HG02623 (cell line): ENCODE measurements around the gene PCDH10.

ENCODE experiments used
- ATAC-seq: cut with Tn5 transposase; IDR thresholded peaks from one replicate; pipeline ENCODE4 v1.9.1; 2021; ENCODE audit warnings: moderate library complexity; ENCODE audit not compliant: unreplicated experiment

PCDH10 gene

DNA sequence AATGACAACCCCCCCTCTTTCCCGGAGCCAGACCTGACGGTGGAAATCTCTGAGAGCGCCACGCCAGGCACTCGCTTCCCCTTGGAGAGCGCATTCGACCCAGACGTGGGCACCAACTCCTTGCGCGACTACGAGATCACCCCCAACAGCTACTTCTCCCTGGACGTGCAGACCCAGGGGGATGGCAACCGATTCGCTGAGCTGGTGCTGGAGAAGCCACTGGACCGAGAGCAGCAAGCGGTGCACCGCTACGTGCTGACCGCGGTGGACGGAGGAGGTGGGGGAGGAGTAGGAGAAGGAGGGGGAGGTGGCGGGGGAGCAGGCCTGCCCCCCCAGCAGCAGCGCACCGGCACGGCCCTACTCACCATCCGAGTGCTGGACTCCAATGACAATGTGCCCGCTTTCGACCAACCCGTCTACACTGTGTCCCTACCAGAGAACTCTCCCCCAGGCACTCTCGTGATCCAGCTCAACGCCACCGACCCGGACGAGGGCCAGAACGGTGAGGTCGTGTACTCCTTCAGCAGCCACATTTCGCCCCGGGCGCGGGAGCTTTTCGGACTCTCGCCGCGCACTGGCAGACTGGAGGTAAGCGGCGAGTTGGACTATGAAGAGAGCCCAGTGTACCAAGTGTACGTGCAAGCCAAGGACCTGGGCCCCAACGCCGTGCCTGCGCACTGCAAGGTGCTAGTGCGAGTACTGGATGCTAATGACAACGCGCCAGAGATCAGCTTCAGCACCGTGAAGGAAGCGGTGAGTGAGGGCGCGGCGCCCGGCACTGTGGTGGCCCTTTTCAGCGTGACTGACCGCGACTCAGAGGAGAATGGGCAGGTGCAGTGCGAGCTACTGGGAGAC, 1.6 kb downstream of the PCDH10 start:
- no peak for ATAC-seq

DNA sequence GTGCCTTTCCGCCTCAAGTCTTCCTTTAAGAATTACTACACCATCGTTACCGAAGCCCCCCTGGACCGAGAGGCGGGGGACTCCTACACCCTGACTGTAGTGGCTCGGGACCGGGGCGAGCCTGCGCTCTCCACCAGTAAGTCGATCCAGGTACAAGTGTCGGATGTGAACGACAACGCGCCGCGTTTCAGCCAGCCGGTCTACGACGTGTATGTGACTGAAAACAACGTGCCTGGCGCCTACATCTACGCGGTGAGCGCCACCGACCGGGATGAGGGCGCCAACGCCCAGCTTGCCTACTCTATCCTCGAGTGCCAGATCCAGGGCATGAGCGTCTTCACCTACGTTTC, 2.2 kb downstream of the PCDH10 start:
- no peak for ATAC-seq

DNA sequence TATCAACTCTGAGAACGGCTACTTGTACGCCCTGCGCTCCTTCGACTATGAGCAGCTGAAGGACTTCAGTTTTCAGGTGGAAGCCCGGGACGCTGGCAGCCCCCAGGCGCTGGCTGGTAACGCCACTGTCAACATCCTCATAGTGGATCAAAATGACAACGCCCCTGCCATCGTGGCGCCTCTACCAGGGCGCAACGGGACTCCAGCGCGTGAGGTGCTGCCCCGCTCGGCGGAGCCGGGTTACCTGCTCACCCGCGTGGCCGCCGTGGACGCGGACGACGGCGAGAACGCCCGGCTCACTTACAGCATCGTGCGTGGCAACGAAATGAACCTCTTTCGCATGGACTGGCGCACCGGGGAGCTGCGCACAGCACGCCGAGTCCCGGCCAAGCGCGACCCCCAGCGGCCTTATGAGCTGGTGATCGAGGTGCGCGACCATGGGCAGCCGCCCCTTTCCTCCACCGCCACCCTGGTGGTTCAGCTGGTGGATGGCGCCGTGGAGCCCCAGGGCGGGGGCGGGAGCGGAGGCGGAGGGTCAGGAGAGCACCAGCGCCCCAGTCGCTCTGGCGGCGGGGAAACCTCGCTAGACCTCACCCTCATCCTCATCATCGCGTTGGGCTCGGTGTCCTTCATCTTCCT, 2.7 kb downstream of the PCDH10 start:
- no peak for ATAC-seq

DNA sequence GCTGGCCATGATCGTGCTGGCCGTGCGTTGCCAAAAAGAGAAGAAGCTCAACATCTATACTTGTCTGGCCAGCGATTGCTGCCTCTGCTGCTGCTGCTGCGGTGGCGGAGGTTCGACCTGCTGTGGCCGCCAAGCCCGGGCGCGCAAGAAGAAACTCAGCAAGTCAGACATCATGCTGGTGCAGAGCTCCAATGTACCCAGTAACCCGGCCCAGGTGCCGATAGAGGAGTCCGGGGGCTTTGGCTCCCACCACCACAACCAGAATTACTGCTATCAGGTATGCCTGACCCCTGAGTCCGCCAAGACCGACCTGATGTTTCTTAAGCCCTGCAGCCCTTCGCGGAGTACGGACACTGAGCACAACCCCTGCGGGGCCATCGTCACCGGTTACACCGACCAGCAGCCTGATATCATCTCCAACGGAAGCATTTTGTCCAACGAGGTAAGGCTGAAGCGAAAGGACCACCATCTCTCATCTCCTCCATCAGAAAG, 3.3 kb downstream of the PCDH10 start:
- ATAC-seq = no peak

DNA sequence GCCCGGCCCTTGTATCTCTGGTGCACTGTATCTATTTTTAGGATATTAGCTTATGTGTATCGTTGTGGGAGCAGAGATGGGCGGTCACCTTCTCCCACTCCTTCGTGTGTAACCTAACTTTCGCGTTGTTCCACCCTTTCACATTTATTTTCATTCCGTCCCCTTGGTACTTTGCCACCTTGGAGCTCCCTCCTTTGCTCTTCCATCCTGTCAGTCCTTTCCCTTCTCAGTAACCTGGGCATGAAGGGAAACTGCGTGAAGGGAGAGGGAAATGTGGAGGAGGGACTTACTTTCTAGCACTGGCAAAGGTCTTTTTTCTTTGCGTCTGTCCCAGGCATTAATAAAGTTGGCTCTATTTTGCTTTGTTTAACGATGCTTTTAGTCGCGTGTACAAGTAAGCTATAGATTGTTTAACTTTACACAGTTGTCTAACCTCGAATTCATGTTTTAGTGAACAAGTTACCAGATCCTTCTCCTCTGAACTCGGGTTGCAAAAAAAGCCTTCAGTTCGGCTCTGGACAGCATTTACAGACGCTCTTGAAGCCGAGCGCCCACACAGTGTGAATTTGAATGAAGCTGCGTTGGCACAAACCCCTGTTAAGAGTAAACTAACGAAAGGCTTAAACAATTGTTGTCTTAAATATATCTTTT, 3.9 kb downstream of the PCDH10 start:
- no peak for ATAC-seq

DNA sequence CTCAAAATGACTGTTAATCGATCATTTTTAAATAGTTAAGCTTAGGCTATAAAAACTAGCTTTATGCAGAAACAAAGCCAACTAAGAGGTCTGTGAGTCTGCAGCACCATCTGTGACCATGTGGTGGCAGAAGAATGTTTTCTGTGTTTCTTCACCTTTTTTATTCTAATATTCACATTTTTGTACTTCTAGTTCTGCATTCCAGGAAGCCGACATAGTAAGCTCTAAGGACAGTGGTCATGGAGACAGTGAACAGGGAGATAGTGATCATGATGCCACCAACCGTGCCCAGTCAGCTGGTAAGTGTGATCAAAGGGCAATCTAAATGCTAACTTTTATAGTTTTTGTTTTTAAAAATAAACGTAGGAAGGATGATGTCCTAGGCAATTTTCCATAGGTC, 5.6 kb downstream of the PCDH10 start:
- no peak for ATAC-seq

DNA sequence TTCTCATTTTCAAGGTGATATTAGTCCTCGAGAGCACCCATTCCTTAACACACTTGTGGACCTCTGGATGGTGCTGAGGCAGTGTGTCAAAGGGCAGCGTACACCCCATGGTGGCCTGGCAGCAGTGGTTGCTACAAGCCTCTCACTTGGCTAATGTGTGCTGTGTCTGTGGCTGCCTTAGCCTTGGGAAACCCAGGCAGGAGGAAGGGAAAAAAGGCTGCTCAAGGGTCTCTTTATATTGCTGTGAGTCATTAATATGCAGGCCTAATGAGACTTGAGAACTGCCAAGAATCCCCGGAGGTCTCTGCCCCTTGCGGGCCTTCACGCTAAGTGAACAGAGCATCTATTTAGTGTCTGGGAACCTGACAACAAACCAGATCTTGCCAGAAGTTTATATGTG, 7.0 kb downstream of the PCDH10 start:
- ATAC-seq = no peak

DNA sequence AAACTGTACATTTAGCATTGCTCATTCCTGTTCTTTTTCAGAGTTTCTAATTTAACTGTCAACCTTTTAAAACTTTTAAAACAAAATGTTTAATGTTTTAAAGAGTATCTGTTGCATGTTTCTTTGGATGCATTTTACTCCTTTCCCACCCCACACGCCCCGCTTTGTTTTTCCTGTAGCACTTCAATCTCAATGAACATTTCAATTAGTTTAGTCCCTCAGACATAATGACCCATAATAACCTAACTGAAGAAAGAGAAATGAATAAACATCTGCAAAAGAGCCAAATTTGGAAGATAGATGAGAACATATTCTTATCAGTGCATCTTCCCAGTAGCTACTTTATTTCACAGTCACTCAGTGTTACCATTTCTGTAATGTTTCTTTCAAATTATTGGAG, 7.5 kb downstream of the PCDH10 start:
- ATAC-seq = no peak

DNA sequence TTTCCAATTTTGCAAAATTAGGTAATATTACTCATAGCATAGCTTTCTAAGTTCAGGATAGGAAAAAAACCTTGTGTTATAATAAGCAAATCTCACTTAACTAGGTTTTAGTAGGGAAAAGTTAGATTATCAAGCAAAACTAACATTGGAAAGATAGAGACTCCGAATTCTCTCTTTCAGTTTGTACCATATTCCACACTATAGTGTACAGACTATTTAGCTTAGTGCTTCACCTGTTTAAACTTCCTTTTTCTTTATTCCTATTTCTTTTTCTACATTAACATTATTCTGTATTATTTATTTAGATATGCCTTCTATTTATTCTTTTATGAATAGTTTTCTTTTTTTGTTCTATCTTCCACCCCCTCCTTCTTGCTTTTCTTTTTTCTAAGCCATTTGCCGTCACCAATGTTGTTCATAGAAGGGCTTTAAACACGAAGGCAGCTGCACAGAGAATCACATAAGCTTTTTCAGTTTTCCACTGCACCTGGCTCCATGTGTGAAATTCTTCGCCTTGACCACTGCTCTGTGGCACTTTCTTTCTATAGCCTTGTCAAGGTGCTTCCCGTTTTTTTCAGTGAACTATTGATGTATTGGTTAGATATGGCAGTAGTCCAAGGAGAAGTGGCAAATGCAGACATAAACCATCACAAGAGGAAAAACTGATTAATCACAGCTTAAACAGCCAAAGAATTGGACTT, 8.5 kb downstream of the PCDH10 start:
- ATAC-seq = no peak

DNA sequence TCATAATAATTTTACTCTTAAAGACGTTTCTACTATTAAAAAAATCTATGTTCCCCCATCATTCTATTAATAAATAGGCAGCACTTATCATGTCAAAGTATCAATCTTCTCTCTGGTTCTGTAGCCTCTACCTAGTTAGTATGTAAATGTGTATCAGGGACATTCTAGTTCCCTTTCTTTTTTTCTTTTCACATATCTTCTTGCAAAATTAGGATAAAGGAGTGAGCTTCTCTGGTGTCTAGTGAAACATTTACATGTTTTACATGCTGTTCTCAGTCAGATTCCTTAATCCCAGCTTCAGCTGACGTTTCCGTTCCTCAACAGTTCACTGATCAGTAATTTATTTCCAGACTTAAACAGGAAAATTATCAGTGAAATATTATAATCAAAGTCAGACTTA, 11.8 kb downstream of the PCDH10 start:
- no peak for ATAC-seq

DNA sequence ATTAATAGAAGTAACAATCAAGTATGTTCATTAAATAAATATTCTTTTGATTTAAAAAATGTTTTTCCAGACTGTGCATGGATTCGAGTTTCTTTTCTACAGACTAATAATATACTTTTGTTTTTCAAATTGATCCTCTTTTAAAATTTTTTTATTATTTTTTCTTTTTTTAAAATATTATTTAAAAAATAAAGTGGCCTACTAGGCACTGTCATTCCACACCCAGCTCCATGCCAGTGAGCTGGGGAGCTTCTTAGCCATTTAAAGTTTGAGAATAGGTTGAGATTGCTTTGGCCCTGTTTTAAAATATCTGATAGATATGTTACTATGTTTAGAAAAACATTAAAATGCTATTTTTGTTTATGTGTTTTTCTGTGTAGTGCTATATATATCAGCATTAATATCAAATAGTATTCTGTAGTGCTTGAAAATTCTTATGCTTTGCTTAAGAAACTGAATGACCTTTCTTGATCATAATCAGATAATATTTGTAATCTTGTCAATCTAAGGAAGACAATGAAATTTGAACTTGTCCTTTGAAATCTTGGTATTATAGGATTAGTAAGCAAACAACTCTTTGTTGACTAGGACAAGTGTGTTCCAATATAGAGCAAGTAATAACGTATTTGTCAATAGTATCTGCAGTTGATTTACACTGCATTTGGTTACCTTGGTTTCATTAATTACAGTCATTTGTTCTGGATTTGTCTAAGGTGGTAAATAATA, 12.6 kb downstream of the PCDH10 start:
- ATAC-seq = no peak

DNA sequence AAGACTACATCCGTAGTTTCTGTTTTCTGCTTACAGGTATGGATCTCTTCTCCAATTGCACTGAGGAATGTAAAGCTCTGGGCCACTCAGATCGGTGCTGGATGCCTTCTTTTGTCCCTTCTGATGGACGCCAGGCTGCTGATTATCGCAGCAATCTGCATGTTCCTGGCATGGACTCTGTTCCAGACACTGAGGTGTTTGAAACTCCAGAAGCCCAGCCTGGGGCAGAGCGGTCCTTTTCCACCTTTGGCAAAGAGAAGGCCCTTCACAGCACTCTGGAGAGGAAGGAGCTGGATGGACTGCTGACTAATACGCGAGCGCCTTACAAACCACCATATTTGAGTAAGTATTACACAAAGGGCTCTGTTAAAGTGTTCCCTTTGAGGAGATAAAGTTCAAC, 13.8 kb downstream of the PCDH10 start:
- no peak for ATAC-seq

DNA sequence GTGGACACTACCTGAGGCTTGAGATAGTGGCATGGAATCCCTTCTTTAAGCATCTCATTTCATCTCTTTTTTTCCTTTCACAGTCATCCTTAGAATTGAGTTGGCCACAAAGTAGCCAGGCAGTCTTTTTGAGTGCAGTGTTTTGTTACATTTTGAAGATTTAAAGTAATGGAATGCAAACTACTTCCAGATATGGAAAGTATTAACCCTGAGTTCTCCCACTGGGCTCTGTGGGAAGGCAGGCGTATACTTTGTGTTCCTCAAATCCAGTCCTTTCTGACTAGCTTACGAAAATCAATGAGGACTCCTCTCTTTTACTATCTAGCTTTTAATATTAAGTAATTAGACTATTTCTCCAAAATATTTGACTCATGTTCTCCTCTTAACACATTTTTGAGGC, 29.9 kb downstream of the PCDH10 start:
- no peak for ATAC-seq

DNA sequence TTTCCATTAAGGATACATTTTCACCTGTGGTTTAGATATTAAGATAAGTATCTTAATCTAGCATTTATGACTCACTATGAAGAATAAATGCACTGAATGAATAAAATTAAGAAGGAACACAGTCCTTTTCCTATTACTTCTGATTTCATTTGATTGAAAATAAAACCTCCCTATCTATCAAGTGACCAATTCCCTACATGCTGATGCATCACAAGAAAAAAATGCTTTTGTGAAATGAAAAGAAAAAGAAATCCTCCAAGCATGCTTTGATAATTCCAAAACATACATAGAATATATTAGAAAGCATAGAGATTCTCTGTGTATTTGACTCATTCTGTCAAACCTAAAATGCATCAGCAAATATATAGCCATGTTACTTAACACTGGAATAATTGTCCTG, 37.1 kb downstream of the PCDH10 start:
- ATAC-seq = no peak

DNA sequence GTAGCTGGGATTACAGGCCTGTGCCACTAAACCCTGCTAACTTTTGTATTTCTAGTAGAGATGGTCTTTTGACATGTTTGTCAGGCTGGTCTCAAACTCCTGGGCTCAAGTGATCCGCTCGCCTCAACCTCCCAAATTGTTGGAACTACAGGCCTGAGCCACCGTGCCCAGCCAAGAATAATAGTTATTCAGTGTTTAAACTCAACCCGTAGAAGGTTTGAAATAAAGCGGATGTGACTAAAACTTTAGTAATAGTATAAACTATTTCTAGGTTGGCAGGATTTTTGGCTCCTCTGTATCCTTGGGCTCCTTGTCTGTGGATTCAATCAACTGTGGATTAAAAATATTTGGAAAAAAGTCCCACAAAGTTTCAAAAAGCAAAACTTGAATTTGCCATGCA, 37.8 kb downstream of the PCDH10 start:
- ATAC-seq = no peak

DNA sequence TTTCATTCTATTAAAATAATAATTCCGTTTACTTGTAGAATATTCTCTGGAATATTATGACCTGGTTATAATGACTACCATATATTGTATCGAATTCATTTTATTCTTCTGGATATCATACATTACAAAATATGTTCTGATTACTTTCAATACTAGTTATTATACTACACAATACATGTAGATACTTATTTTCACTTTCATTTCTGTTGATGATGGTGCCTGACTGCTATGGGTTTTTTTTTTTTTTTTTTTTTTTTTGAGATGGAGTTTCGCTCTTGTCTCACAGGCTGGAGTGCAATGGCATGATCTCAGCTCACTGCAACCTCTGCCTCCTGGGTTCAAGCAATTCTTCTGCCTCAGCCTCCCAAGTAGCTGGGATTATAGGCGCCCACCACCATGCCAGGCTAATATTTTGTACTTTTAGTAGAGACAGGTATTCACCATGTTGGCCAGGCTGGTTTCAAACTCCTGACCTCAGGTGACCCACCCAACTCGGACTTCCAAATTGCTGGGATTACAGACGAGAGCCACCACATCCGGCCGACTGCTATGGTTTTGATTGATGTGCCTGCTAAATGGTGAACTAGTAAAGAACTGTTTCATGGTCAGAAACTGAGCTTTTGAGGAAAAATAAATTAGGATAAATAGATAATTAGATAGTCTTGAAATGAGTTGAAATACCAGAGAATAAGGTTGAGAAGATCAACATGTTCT, 39.5 kb downstream of the PCDH10 start:
- ATAC-seq = no peak

DNA sequence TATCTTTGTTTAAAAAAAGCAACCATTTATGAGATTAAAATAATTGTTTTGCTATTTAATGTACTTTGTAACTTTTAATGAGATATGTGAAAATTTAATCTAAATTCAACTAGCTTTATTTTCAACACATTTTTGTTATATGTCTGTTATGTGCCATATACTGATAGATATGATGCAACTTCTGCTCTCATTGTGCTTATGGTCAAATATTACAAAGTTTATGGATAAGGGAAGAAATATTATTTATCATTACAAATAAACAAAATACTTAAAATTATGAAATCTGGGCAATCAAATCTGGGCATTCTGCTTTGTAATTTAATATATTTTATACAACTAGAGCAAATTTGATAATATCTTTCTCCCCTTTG, 40.0 kb downstream of the PCDH10 start:
- ATAC-seq = no peak

DNA sequence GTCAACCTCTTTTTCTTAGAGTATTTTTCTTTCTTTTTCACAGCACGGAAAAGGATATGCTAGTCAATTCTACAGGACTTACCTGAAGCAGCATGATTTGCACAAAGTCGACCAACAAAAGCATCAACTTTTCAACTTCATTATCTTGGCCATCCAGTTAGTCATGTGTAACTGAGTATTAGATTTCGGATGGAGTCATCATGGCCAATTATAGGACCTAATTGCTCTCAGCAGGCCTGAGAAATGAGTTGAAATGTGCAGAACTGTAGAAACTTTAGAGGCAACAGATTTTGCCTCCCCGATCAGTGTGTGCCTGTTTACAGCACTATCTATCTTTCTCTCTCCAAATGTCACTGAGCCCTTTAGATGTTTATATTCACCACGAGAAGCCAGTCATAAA, 41.0 kb downstream of the PCDH10 start:
- ATAC-seq = no peak

DNA sequence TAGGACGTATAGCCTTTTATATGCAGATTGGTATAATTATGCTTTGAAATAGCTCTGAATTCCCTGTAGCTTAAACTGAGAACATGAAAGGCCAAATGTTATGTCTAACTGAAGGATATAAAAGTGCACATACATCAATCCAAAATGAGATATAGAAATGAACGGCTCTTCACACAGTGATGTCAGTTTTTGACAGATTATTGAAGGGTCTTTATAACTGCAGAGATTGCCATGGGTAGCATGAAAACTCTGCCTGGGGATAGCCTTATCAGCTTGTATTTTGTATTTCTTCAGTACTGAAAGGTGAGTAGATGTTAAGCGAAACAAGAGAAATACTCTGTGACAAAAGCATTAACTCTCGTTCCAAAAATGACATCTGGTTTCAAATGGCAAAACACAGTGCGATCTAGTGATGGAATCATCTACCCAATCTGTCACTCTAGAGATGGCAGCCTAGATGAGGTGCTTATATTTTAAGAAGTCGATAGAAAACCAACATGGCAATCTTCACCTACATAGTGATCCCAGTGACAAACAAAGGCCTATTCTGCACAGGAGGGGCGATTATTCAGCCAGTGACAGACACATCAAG, 59.7 kb downstream of the PCDH10 start:
- ATAC-seq = no peak

DNA sequence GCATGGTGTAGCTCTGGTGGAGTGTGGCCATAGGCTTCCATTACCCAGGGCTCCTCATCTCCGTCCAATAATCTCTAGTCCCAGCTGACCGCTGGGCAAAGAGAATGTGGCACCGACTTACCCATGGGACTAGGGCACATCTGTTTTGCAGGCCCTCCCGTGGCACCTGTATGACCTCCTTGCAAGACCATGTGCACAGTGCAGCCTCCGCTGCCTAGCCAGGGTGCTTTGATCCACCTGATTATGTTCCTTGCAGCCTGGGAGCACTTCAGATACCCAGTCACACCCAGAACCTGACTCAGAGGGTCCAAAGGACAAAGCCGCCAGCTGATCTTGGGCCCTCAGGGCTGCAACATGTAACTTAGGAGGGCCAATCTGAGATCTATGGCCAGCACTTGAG, 84.8 kb downstream of the PCDH10 start:
- ATAC-seq = no peak
